ENCODE measurements around the gene HRH1. TPM values are rescaled to one million over a fixed set of nuclear protein-coding genes. Genes with fewer than 3 reads are reported as not detected.

The HRH1 gene
- total and polyA plus RNA-seq, 2 of the 13 experiments (the other 11 are each of a cell fraction or from before 2014, with no cell fraction given) = not detected

DNA sequence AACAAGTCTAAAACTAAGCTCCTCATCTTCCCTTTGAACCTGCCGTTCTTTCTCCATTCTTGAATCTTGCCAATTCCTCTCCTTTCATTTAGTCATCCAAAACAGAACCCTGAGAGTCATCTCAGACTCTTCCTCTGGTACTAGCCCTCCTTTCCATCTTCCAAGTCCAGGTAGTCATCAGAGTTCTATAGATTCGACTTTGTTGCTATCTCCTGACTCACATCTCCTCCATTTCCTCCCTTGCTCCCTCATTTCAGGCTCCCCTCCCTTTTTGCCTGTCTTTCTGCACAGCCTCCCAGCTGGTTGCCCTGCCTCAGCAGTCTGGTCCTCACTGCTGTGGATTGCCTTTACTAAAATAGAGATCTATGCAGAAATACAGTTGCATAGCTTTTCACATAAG, 122.6 kb downstream of the HRH1 start:
- 58% methylated on average over 2 of the region's 2 CpGs for WGBS (ENCODE audit: low lambda C conversion rate)
- Histone ChIP-seq H3K27me3 (ENCODE audit: control insufficient read depth in 1 of 2, insufficient read depth in 2 of 2, low read length in 2 of 2) (no peaks in the 10 kb centered on the region; a peak in 1 of 5 replicates), H3K27ac (ENCODE audit: extremely low read length, insufficient read depth, low read length) (no peak overlapping the region), H3K4me1 (ENCODE audit: insufficient read depth, low read length) (peaks cover 14% of the 10 kb centered on the region), H3K36me3 (replicated peaks in 1 of 2; ENCODE audit: control insufficient read depth in 1 of 2, insufficient read depth in 2 of 2, low read length in 2 of 2) (peaks cover 0 to 2% of the 10 kb centered on the region in 2 experiments; a peak in 1 of 5 replicates), H3K4me3 (replicated peaks in 1 of 3; ENCODE audit: insufficient read depth in 1 of 3, low read depth in 2 of 3, low read length in 3 of 3) (no peak overlapping the region), H4K20me1 (ENCODE audit: insufficient read depth, low read length) (no peaks in the 10 kb centered on the region), H3K9me3 (ENCODE audit: low read length) (no peaks in the 10 kb centered on the region), H3K9ac (ENCODE audit: insufficient read depth, low read depth, low read length) (no peak overlapping the region), H3K79me2 (ENCODE audit: insufficient read depth, low read length) (peaks cover 18% of the 10 kb centered on the region), H2AFZ (ENCODE audit: low read length) (no peak overlapping the region), H3K4me2 (ENCODE audit: low read depth, low read length) (no peak overlapping the region)
- no peak for ATAC-seq
- in situ Hi-C loops (cut with HindIII; ENCODE audit: extremely low pct_ligation_motif_present, low pct_unique_long_range_greater_than_20kb) = no loop called here
- TF ChIP-seq PHF8 (CRISPR knock-in tag; IDR thresholded peaks at IDR 0.05) = no peak
- no peak for TF ChIP-seq NR2F6 (IDR thresholded peaks at IDR 0.05)
- no peak for TF ChIP-seq NR2F6 (CRISPR knock-in tag; IDR thresholded peaks at IDR 0.05)
- TF ChIP-seq, protein P1, sequence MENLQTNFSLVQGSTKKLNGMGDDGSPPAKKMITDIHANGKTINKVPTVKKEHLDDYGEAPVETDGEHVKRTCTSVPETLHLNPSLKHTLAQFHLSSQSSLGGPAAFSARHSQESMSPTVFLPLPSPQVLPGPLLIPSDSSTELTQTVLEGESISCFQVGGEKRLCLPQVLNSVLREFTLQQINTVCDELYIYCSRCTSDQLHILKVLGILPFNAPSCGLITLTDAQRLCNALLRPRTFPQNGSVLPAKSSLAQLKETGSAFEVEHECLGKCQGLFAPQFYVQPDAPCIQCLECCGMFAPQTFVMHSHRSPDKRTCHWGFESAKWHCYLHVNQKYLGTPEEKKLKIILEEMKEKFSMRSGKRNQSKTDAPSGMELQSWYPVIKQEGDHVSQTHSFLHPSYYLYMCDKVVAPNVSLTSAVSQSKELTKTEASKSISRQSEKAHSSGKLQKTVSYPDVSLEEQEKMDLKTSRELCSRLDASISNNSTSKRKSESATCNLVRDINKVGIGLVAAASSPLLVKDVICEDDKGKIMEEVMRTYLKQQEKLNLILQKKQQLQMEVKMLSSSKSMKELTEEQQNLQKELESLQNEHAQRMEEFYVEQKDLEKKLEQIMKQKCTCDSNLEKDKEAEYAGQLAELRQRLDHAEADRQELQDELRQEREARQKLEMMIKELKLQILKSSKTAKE (CRISPR knock-in tag; IDR thresholded peaks at IDR 0.05; ENCODE audit: borderline replicate concordance) = no peak
- TF ChIP-seq ARID2 (CRISPR knock-in tag; IDR thresholded peaks at IDR 0.05; ENCODE audit: borderline replicate concordance) = no peak
- TF ChIP-seq, protein P2, sequence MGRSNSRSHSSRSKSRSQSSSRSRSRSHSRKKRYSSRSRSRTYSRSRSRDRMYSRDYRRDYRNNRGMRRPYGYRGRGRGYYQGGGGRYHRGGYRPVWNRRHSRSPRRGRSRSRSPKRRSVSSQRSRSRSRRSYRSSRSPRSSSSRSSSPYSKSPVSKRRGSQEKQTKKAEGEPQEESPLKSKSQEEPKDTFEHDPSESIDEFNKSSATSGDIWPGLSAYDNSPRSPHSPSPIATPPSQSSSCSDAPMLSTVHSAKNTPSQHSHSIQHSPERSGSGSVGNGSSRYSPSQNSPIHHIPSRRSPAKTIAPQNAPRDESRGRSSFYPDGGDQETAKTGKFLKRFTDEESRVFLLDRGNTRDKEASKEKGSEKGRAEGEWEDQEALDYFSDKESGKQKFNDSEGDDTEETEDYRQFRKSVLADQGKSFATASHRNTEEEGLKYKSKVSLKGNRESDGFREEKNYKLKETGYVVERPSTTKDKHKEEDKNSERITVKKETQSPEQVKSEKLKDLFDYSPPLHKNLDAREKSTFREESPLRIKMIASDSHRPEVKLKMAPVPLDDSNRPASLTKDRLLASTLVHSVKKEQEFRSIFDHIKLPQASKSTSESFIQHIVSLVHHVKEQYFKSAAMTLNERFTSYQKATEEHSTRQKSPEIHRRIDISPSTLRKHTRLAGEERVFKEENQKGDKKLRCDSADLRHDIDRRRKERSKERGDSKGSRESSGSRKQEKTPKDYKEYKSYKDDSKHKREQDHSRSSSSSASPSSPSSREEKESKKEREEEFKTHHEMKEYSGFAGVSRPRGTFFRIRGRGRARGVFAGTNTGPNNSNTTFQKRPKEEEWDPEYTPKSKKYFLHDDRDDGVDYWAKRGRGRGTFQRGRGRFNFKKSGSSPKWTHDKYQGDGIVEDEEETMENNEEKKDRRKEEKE (IDR thresholded peaks at IDR 0.05) = no peak
- DNase-seq (ENCODE audit: low spot score) = no peak
- BruUV-seq (replicated peaks) = no TSS peak
- no peak for FAIRE-seq
- CTCF ChIA-PET (ENCODE audit: low intra/inter-chr PET ratio, low total read pairs) = no interaction called here
- POLR2A ChIA-PET = no interaction called here
- intact Hi-C loops (cut with micrococcal nuclease; ENCODE audit: unreplicated experiment) = no loop called here
